SK-N-SH (cell line): Measurements from ENCODE around the gene CD79A.

ENCODE experiments used
- ELF1 ChIP-seq: IDR thresholded peaks from 2 replicates; pipeline ENCODE4 v1.4.0; 2012
- EP300 ChIP-seq, 2 experiments: IDR thresholded peaks; 2 replicates each; pipeline versions ENCODE4 v1.4.0 to v1.6.1; 2012; ENCODE audit warnings: borderline replicate concordance in 1 of 2, low read depth in 1 of 2, low read length in 1 of 2
- FOXJ3 ChIP-seq: sonication (generic); formaldehyde crosslinking; IDR thresholded peaks from 2 replicates; pipeline ENCODE4 v1.5.1; 2020; ENCODE audit warnings: mild to moderate bottlenecking, missing genetic modification reagents
- NRF1 ChIP-seq: IDR thresholded peaks from 2 replicates; pipeline ENCODE4 v1.6.1; 2012; ENCODE audit warnings: low read depth, mild to moderate bottlenecking, low read length
- POLR2AphosphoS5 ChIP-seq: IDR thresholded peaks from 2 replicates; pipeline ENCODE4 v1.6.1; 2012; ENCODE audit warnings: low read depth, low read length
- SIN3A ChIP-seq: IDR thresholded peaks from 2 replicates; pipeline ENCODE4 v1.6.1; 2012; ENCODE audit warnings: low read depth, mild to moderate bottlenecking, low read length, moderate library complexity, borderline replicate concordance
- TF ChIP-seq, protein P1 (sequence below): fragments of 200-600 bp; sonication (generic); IDR thresholded peaks from 2 replicates; pipeline ENCODE4 v1.6.1; 2017; ENCODE audit warnings: antibody characterized with exemption, mild to moderate bottlenecking, moderate library complexity
- TF ChIP-seq, protein P2 (sequence below): fragments of 150-350 bp; IDR thresholded peaks from 2 replicates; pipeline ENCODE4 v1.6.1; 2016; ENCODE audit warnings: mild to moderate bottlenecking, low read depth, low read length

DNA sequence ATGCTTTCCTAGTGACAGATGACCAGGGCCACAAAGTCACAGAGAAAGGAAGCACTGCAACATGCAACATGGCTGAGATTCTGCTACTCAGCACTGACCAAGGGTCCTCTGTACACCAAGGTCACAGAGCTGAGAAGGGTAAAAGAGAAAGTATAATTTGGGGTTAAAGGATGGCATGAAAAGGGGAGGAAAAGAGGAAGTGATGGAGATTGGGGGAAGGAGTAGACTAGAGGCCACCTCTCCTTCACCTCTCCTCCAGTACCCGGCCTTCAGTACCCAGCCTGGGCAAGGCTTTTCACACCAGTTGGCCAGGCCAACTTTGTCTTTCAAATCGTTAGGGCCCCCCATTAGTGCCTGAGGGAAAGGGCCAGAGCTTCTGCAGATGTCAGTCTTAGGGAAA, 23.3 kb upstream of the CD79A start:
- TF ChIP-seq POLR2AphosphoS5, result no peak
- TF ChIP-seq ELF1, result no peak
- TF ChIP-seq, protein P1, sequence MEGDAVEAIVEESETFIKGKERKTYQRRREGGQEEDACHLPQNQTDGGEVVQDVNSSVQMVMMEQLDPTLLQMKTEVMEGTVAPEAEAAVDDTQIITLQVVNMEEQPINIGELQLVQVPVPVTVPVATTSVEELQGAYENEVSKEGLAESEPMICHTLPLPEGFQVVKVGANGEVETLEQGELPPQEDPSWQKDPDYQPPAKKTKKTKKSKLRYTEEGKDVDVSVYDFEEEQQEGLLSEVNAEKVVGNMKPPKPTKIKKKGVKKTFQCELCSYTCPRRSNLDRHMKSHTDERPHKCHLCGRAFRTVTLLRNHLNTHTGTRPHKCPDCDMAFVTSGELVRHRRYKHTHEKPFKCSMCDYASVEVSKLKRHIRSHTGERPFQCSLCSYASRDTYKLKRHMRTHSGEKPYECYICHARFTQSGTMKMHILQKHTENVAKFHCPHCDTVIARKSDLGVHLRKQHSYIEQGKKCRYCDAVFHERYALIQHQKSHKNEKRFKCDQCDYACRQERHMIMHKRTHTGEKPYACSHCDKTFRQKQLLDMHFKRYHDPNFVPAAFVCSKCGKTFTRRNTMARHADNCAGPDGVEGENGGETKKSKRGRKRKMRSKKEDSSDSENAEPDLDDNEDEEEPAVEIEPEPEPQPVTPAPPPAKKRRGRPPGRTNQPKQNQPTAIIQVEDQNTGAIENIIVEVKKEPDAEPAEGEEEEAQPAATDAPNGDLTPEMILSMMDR, result no peak
- no peak for TF ChIP-seq NRF1
- TF ChIP-seq EP300 (IDR thresholded peaks at IDR 0.05; ENCODE audit: borderline replicate concordance in 1 of 2, low read depth in 1 of 2, low read length in 1 of 2), result no peak
- TF ChIP-seq FOXJ3 (CRISPR knock-in tag), result no peak
- no peak for TF ChIP-seq SIN3A
- TF ChIP-seq, protein P2, sequence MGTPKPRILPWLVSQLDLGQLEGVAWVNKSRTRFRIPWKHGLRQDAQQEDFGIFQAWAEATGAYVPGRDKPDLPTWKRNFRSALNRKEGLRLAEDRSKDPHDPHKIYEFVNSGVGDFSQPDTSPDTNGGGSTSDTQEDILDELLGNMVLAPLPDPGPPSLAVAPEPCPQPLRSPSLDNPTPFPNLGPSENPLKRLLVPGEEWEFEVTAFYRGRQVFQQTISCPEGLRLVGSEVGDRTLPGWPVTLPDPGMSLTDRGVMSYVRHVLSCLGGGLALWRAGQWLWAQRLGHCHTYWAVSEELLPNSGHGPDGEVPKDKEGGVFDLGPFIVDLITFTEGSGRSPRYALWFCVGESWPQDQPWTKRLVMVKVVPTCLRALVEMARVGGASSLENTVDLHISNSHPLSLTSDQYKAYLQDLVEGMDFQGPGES, result no peak
